Measurements from ENCODE around the gene SGO1. TPM values are rescaled to one million over a fixed set of nuclear protein-coding genes. Genes with fewer than 3 reads are reported as not detected.

The SGO1 gene
- polyA plus RNA-seq, 1 donor (not counting 4 experiments of a cell fraction or from before 2014, with no cell fraction given) = 3.4 TPM

DNA sequence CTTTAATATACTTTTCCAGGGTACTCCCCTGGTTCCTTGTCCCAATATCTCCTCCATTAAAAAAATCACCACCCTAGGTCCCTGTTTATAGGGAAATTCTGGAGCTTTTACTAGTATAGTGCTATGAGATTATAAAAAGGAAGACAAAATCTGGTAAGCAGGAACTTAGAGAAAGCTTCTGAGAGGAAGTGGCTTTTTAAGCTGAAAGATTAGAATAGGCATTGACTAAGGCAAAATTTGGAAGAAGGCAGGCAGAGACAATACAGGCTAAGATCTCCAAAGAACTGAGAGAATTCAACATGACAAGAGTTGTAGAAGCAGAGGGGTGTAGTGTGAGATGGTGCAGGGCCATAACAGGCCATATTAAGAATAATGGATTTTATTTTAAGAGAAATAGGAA lies 25.8 kb downstream of the SGO1 start:
- TF ChIP-seq, protein P1, sequence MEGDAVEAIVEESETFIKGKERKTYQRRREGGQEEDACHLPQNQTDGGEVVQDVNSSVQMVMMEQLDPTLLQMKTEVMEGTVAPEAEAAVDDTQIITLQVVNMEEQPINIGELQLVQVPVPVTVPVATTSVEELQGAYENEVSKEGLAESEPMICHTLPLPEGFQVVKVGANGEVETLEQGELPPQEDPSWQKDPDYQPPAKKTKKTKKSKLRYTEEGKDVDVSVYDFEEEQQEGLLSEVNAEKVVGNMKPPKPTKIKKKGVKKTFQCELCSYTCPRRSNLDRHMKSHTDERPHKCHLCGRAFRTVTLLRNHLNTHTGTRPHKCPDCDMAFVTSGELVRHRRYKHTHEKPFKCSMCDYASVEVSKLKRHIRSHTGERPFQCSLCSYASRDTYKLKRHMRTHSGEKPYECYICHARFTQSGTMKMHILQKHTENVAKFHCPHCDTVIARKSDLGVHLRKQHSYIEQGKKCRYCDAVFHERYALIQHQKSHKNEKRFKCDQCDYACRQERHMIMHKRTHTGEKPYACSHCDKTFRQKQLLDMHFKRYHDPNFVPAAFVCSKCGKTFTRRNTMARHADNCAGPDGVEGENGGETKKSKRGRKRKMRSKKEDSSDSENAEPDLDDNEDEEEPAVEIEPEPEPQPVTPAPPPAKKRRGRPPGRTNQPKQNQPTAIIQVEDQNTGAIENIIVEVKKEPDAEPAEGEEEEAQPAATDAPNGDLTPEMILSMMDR (optimal IDR thresholded peaks at IDR 0.05 in 1 of 3, IDR thresholded peaks at IDR 0.05 in 1 of 3, conservative IDR thresholded peaks at IDR 0.05 in 1 of 3; ENCODE audit: extremely low read depth in 1 of 3, insufficient read depth in 2 of 3, low read length in 3 of 3) = no peak
- no peak for TF ChIP-seq EZH2 (IDR thresholded peaks at IDR 0.05; ENCODE audit: low read length)
- Histone ChIP-seq H3K27me3 (ENCODE audit: control insufficient read depth, extremely low read depth, insufficient read depth, low read length) (no peaks in the 10 kb centered on the region), H3K9me3 (ENCODE audit: control insufficient read depth, low read depth, low read length) (no peaks in the 10 kb centered on the region), H3K4me1 (ENCODE audit: control insufficient read depth, extremely low read depth, insufficient read depth, low read length) (no peaks in the 10 kb centered on the region), H3K9me1 (ENCODE audit: control insufficient read depth, extremely low read depth, insufficient read depth, low read length) (no peaks in the 10 kb centered on the region), H3K79me2 (ENCODE audit: control insufficient read depth, insufficient read depth, low read length) (no peaks in the 10 kb centered on the region), H3K36me3 (ENCODE audit: control insufficient read depth in 2 of 2, extremely low read depth in 1 of 2, insufficient read depth in 2 of 2, low read length in 2 of 2) (no peaks in the 10 kb centered on the region), H3K4me3 (ENCODE audit: control insufficient read depth in 2 of 3, extremely low read depth in 1 of 3, insufficient read depth in 2 of 3, low read depth in 1 of 3, low read length in 3 of 3) (no peak overlapping the region), H3K9ac (ENCODE audit: control insufficient read depth, extremely low read depth, insufficient read depth, low read length) (no peak overlapping the region), H3K27ac (ENCODE audit: control insufficient read depth, insufficient read depth, low read length) (no peak overlapping the region), H2AFZ (ENCODE audit: control insufficient read depth, low read length) (no peak overlapping the region), H4K20me1 (ENCODE audit: control insufficient read depth, extremely low read depth, insufficient read depth, low read length) (no peaks in the 10 kb centered on the region), H3K4me2 (ENCODE audit: control insufficient read depth, extremely low read depth, insufficient read depth, low read depth, low read length) (no peak overlapping the region)
- DNase-seq (ENCODE audit: low read depth, low spot score) (no peak), FAIRE-seq (no peak)
- dilution Hi-C loops (cut with MboI; ENCODE audit: extremely low pct_ligation_motif_present, low sequenced_read_pairs) = no loop called here

DNA sequence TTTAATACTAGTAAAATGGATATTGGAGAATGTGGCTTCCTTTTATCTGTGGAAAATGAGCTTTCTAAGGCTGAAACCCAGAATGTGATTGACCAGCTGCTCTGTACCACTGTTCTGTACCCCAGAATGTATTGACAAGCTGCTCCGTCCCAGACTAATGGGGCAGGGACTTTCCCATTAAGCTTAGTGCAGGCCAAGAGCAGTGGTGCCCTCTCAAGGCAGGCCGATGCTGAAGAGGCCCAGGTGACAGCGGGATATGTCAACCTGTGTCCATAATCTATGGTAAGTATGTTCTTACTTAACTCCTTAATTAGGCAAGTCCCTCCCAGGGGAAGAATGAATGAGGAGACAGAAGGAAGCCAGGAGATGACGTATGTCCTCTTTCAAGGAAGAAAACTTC lies 31.1 kb downstream of the SGO1 start:
- H3K4me2 ChIP-seq (ENCODE audit: control insufficient read depth, extremely low read depth, insufficient read depth, low read depth, low read length) = no peak overlapping the region
- dilution Hi-C loops (cut with MboI; ENCODE audit: extremely low pct_ligation_motif_present, low sequenced_read_pairs) = no loop called here
- H3K79me2 ChIP-seq (ENCODE audit: control insufficient read depth, insufficient read depth, low read length) = no peaks in the 10 kb centered on the region
- FAIRE-seq (no peak), DNase-seq (ENCODE audit: low read depth, low spot score) (no peak)
- H3K4me1 ChIP-seq (ENCODE audit: control insufficient read depth, extremely low read depth, insufficient read depth, low read length) = no peaks in the 10 kb centered on the region
- H3K27me3 ChIP-seq (ENCODE audit: control insufficient read depth, extremely low read depth, insufficient read depth, low read length) = no peaks in the 10 kb centered on the region
- H2AFZ ChIP-seq (ENCODE audit: control insufficient read depth, low read length) = no peak overlapping the region
- H3K27ac ChIP-seq (ENCODE audit: control insufficient read depth, insufficient read depth, low read length) = no peak overlapping the region
- H3K9me3 ChIP-seq (ENCODE audit: control insufficient read depth, low read depth, low read length) = no peaks in the 10 kb centered on the region
- H3K4me3 ChIP-seq (ENCODE audit: control insufficient read depth in 2 of 3, extremely low read depth in 1 of 3, insufficient read depth in 2 of 3, low read depth in 1 of 3, low read length in 3 of 3) = no peak overlapping the region
- H3K36me3 ChIP-seq (ENCODE audit: control insufficient read depth in 2 of 2, extremely low read depth in 1 of 2, insufficient read depth in 2 of 2, low read length in 2 of 2) = no peaks in the 10 kb centered on the region
- H3K9ac ChIP-seq (ENCODE audit: control insufficient read depth, extremely low read depth, insufficient read depth, low read length) = no peak overlapping the region
- no peak for TF ChIP-seq EZH2 (IDR thresholded peaks at IDR 0.05; ENCODE audit: low read length)
- TF ChIP-seq, protein P1 (optimal IDR thresholded peaks at IDR 0.05 in 1 of 3, IDR thresholded peaks at IDR 0.05 in 1 of 3, conservative IDR thresholded peaks at IDR 0.05 in 1 of 3; ENCODE audit: extremely low read depth in 1 of 3, insufficient read depth in 2 of 3, low read length in 3 of 3) = peak in 1 of 3 experiments; percentile 28
- H3K9me1 ChIP-seq (ENCODE audit: control insufficient read depth, extremely low read depth, insufficient read depth, low read length) = no peaks in the 10 kb centered on the region
- H4K20me1 ChIP-seq (ENCODE audit: control insufficient read depth, extremely low read depth, insufficient read depth, low read length) = no peaks in the 10 kb centered on the region

Data from keratinocyte (primary cell).